ENCODE results near the gene FUT1. TPM values are rescaled to one million over a fixed set of nuclear protein-coding genes. Genes with fewer than 3 reads are reported as not detected.

The FUT1 gene
- total RNA-seq, 2 experiments from 2014 or later, result 0.03 TPM; not detected in 1

GRCh38 chr19:48724796-48725753, 27.4 kb downstream of the FUT1 start:
- Histone ChIP-seq H3K27ac (ENCODE audit: low read depth, low read length, poor library complexity, severe bottlenecking) (peak overlapping the region; percentile 58), H2AFZ (ENCODE audit: low read length) (peak overlapping the region; percentile 89), H3K9me2 (ENCODE audit: insufficient read depth, low read length) (no peaks in the 10 kb centered on the region), H3K79me2 (ENCODE audit: insufficient read depth, low read depth, low read length) (no peaks in the 10 kb centered on the region), H3K36me3 (ENCODE audit: insufficient read depth, low read length) (no peaks in the 10 kb centered on the region), H3K9me3 (ENCODE audit: low read length) (no peaks in the 10 kb centered on the region; the same call in 1 of the 2 replicates), H3K4me1 (ENCODE audit: insufficient read depth, low read length, poor library complexity, severe bottlenecking) (peaks cover 26% of the 10 kb centered on the region), H3K4me3 (ENCODE audit: low read depth, low read length, poor library complexity, severe bottlenecking) (peak overlapping the region; percentile 1), H3K4me2 (ENCODE audit: low read length) (peak overlapping the region; percentile 39), H4K20me1 (ENCODE audit: insufficient read depth, low read length) (no peaks in the 10 kb centered on the region)
- peak; percentile 85 for DNase-seq (ENCODE audit: low spot score)
- ChIA-PET POLR2A (interaction anchor here (1.3 to 1.5 kb wide), 2 partner anchors 9 to 11 kb away, joined by 5 to 6 read pairs; no protein-coding TSS in a partner anchor), CTCF (ENCODE audit: unreplicated experiment) (no interaction called here)
- no TSS peak for BruUV-seq (replicated peaks)
- intact Hi-C loops (cut with micrococcal nuclease; ENCODE audit: unreplicated experiment), result no loop called here
- TF ChIP-seq EZH2phosphoT487 (IDR thresholded peaks at IDR 0.05; ENCODE audit: borderline replicate concordance, low read depth, low read length) (no peak), CTCF (conservative IDR thresholded peaks at IDR 0.05; ENCODE audit: low read length) (no peak)

- no peaks in the 10 kb centered on the region; the same call in 1 of the 2 replicates for H3K9me3 ChIP-seq (ENCODE audit: low read length)
- H3K4me3 ChIP-seq (ENCODE audit: low read depth, low read length, poor library complexity, severe bottlenecking), result no peak overlapping the region
- H3K36me3 ChIP-seq (ENCODE audit: insufficient read depth, low read length), result no peaks in the 10 kb centered on the region
- no peak for TF ChIP-seq CTCF (conservative IDR thresholded peaks at IDR 0.05; ENCODE audit: low read length)
- no peak for TF ChIP-seq EZH2phosphoT487 (IDR thresholded peaks at IDR 0.05; ENCODE audit: borderline replicate concordance, low read depth, low read length)
- CTCF ChIA-PET (ENCODE audit: unreplicated experiment), result no interaction called here
- POLR2A ChIA-PET, result interaction anchor here (0.7 kb wide), 1 partner anchor 137 kb away, joined by 5 read pairs; no protein-coding TSS in a partner anchor
- H2AFZ ChIP-seq (ENCODE audit: low read length), result no peak overlapping the region
- no peak overlapping the region for H3K27ac ChIP-seq (ENCODE audit: low read depth, low read length, poor library complexity, severe bottlenecking)
- peaks cover 30% of the 10 kb centered on the region for H3K4me1 ChIP-seq (ENCODE audit: insufficient read depth, low read length, poor library complexity, severe bottlenecking)
- no peaks in the 10 kb centered on the region for H3K9me2 ChIP-seq (ENCODE audit: insufficient read depth, low read length)
- H3K79me2 ChIP-seq (ENCODE audit: insufficient read depth, low read depth, low read length), result no peaks in the 10 kb centered on the region
- H4K20me1 ChIP-seq (ENCODE audit: insufficient read depth, low read length), result no peaks in the 10 kb centered on the region
- BruUV-seq (replicated peaks), result no TSS peak
- no peak overlapping the region for H3K4me2 ChIP-seq (ENCODE audit: low read length)
- DNase-seq (ENCODE audit: low spot score), result no peak
- intact Hi-C loops (cut with micrococcal nuclease; ENCODE audit: unreplicated experiment), result no loop called here
These were observed 30.2 kb downstream of the FUT1 start for GRCh38 chr19:48722196-48722708.
